Cerebellar cortex (tissue), 1 donor: ENCODE results near the gene CDS2.
A peak's percentile ranks its signal among the peaks of the same experiment; 100 is the strongest.
"Not testable (repeated sequence)": the region's sequence is repeated elsewhere in the genome, so short reads cannot be mapped to it uniquely, and the experiment has no call there.

Source experiments
- DNase-seq: peaks from one replicate; pipeline ENCODE4 v3.0.0-alpha.2; 2015; ENCODE audit warnings: low spot score

The CDS2 gene

DNA sequence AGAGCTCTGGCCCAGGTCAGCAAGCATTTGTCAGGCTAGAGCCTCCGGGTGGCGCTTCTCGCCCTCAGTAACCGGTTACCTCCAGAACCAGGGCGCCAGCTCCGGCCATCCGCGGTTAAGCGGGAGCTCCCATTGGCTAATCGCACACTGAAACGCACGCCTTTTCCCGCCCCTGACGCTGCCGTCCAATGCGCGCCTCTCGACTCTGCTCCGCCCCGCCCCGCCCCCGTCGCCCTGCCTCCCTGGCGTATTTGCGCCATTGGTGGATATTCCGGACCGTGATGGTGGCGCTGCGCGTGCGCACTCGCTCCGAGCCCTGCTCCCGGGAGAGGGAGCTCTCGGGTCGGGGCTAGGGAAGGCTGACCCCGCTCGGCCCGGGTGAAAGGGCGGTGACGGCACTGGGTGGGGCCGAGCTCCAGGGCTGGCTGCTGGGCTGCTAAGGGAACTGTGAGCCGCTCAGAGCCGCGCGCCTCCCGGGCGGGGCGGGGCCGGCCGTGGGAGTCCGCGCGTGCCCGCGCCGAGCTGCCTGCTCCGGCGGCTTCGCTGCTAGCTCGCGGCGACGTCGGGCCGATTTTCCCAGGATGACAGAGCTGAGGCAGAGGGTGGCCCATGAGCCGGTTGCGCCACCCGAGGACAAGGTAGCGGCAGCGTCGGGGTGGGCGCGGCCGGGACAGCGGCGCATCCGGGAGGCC is at the start of gene CDS2:
TSS of gene CDS2 (plus strand) at position 497 of the 692 bp plus-strand sequence. CDS start at position 582, 85 bp downstream.
- peak; percentile 99 for DNase-seq

DNA sequence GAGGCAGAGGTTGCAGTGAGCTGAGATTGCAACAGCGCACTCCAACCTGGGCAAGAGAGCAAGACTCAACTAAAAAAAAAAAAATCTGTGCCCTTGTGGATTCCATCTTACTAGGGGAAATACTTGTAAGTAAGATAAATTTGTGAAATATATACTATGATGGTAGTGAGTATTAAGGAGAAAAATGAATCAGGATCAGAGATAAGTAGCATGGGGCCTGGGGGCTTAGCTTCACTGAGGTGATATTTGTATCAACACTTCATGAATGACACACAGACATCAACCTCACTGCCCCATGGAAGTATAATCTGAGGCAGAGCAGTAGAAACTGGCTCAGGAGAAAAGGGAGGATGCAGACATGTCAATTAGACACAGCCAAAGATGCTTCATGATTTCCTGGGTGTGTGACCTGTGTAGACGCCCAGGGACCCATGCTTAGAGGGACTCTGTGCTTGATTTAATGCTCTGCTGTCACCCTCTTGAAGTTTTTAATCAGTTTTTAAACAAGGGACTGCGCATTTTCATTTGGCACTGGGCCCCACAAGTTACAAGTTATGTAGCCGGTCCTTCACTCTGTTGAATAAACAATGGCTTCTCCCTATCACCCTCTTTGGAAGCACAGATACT is 48.9 kb upstream of the CDS2 start:
- no peak for DNase-seq

DNA sequence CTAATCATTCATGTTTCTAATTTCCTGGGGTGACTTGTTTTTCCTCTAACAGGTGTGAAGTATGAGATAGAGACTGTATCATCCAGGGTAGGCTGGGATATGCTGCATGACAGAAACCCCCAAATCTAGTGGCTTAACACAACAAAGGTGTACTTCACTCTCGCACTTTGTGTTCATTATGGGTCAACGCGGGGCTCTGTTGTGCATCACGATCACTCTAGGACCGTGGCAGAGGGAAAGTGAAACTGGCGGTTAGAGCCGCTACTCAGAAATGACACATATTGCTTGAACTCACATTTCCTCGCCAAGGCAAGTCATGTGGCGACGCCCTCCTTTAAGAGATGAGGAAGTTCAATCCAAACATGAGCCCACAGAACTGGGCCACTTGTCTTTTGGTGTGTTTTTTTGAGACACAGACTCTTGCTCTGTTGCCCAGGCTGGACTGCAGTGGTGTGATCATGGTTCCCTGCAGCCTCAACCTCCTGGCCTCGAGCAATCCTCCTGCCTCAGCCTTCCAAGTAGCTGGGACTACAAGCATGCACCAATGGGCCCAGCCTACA is 48.3 kb upstream of the CDS2 start:
- DNase-seq: no peak

DNA sequence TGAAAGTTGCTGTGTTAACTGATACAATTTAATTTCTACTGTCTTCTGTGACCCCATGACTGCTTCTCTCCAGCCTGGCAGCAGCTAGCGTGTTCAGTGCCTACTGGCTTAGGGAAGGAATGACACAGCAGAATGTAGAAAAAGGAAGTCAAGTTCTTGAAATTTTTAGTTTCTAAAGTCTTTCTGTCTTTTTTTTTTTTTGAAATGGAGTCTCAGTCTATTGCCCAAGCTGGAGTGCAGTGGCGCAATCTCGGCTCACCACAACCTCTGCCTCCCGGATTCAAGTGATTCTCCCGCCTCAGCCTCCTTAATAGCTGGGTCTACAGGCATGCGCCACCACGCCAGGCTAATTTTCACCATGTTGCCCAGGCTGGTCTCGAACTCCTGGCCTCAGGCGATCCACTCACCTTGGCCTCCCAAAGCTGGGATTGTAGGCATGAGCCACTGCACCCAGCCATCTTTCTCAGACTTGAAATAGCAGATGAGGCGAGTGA is 46.4 kb upstream of the CDS2 start:
- DNase-seq: no peak

DNA sequence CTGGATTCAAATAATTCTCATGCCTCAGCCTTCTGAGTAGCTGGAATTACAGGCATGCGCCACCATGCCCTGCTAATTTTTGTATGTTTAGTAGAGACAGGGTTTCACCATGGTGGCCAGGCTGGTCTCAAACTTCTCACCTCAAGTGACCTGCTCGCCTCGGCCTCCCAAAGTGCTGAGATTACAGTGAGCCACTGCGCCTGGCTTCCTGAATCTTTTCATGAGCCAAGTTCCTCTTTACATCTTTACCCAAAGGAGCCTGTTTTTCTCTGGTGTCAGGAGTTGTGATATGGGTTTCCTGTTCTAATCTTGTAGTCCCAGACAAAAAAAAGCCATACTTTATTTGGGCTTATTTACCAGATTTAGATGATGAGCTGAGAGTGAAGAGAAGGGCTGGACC is 41.4 kb upstream of the CDS2 start:
- DNase-seq: no peak

DNA sequence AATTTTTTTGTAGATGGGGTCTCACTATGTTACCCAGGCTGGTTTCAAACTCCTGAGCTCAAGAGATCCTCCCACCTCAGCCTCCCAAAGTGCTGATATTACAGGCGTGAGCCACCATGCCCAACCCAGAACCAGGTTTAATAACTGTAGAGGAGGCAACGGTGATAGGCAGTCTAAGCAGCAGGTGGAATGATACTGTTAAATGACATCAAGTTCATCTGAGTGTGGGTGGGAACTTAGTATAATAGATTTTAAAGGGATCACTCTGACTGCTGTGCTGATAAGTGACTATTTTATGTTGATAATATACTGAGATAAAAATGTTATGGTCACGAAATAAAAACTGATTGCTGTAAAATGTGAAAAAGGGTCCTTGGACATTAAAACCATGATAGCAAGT is 38.1 kb upstream of the CDS2 start:
- DNase-seq: no peak

DNA sequence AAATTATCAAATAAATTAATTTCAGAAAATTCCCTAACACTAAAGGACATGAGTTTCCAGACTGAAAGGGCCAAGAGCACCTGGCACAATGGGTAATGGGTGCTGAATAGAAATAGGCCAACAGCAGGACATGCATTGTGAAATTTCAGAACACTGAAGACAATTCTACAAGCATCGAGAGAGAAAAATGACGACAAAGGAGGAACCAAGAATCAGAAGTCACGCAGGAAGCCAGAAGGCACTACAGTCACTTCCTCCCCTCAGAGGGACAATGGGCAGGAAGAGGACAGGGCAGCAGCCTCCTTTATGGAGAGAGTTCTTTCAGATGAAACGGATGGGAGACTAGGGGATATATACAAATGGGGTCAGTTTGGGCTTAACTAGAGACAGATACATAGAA is 36.6 kb upstream of the CDS2 start:
- DNase-seq: no peak

DNA sequence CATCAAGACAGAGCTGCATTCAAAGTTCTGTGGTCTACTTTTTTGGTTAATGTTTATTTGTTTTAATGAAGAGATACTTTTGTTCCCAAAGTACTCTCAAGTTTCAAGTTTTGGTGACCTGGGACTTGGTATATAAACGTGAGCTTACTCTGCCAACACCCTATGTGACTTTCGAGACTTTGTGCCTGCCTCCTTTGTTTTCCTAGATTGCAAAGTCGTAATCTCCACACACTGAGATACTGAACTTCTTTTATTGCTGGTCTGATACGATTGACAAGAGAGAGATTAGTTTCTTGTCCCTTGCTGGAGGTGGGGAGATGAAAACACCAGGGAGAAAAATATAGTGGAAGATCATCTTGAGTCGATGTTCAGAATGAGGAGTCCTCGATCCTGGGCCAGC is 34.9 kb upstream of the CDS2 start:
- no peak for DNase-seq

DNA sequence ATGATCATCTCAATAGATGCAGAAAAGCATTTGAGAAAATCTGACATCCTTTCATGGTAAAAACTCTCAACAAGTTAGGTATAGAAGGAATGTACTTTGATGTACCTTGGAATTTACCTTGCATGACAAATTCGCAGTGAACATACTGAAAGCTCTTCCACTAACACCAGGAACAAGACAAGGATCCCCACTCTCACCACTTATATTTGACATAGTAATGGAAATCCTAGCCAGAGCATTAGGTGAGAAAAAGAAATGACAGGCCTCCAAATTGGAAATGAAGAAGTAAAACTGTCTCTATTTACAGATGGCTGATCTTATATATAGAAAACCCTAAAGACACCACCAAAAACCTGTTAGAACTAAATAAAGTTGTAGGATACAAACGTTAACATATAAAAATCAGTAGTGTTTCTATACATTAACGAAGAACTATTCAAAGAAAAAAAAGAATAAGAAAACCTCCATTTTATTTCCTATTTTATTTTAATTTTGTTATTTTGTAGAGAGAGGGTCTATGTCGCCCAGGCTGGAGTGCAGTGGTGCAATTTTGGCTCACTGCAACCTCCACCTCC is 34.0 kb upstream of the CDS2 start:
- DNase-seq: no peak

DNA sequence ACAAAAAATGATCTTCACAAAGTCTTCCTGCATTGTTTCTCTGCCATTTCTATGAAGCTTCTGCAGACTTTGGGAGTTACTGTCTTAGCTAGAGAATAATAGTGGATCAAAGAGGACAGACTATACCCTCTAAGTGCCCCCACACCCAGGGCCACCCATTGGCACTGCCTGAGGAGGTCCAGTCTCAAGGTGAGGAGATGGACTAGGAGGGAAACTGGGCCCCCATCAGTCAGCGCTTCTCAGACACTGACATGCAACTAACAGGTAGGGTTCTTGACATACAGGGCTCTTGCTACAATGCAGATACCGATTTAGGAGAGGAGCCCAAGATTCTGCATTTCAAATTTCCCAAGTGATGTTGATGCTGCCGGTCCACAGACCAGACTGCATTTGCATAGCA is 31.4 kb upstream of the CDS2 start:
- no peak for DNase-seq

DNA sequence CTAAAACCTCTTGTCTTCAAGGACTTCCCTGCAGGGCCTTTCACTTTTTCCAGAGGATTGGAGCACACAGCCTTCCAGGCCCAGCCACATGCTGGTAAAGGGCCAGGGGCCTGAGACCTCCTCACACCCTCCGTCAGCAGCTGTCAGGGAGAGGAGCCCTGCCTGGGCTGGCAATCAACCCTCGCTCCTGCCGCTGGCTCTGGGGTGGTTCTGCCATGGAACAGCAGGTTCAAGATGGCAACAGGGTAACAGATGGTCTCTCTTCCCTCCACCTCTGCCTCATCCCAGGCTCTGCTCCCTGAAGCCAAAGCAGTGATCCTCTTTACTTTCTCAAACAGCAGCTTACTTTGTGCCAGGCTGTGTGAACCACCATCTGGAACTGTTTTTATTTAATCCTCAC is 30.9 kb upstream of the CDS2 start:
- DNase-seq: no peak

DNA sequence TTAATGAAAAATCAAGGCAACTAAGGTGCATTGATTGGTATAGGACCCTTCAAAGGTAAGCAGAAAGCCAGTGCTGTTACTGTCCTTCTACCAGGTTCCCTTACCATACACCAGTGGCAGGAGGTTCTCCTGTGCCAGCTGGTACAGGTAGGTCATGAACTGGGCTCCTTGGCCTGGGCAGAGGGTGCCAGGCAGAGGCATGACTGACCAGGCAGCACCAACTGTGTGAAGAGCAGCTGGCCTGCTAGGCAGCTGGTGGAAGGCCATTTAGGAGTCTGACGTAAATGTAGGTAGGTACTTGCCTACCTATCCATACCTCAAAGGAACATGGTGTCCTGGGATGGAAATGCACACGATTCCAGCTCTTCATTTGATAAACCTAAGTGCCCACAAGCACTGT is 30.3 kb upstream of the CDS2 start:
- no peak for DNase-seq

DNA sequence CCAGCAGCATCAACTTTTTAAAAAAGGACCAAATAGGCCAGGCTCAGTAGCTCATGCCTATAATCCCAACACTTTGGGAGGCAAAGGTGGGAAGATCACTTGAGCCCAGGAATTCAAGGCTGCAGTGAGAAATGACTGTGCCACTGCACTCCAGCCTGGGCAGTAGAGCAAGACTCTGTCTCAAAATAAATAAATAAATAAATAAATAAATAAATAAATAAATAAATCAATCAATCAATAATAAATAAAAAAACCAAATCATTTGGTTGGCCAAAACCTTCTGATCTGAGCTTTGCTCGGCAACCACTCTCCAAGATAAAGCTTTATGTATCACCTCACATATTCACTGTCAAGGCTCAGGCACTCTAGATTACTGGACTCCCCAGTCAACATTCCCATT is 27.8 kb upstream of the CDS2 start:
- not testable (repeated sequence) for DNase-seq

DNA sequence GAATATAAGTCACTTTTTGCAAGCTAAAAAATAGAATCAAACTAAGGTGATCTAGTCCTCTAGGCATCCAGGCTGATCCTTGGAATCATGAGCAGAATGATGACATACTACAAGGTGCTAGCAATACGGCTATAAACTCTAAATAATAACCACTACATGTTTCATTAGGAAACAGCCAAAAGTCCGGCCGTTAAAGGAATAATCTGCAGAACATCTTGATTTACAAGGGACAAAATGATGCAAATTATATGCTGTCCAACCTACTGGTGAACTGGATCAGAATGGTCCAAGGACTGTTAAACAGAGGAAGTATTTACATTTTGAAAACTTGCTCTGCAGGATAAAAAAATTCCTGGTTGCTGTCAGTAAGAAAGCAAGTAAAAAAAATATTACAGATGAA is 26.9 kb upstream of the CDS2 start:
- not testable (repeated sequence) for DNase-seq

DNA sequence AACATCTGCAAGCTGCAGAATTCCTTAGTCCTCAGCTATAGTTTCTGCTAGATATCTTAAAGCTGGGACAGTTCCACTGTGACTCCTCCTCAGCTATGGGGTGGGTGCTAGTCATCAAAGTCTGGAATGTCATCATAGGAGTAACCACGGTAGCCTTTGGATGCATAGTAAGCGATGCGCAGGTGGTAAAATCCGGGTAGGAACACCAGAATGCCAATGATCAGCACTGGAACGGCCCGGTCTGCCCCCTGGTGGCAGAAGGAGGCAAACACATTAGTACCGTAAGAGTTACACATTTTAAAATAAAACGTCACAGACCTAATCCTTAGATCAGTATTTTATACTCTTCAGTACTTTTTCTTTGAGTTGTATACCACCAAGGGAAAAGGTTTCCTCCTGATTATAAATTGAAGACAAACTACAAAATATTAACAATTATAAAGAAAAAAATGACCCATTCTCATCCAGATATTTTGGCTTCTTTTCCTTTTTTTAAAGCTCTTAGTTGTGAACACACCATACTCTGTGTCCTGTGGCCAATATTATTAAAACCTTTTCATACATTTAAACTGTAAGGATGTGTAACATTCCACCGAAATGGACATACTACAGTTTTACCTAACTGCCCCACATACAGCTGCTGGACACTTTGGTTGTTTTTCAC is 26.0 kb upstream of the CDS2 start:
- DNase-seq: peak; percentile 82

DNA sequence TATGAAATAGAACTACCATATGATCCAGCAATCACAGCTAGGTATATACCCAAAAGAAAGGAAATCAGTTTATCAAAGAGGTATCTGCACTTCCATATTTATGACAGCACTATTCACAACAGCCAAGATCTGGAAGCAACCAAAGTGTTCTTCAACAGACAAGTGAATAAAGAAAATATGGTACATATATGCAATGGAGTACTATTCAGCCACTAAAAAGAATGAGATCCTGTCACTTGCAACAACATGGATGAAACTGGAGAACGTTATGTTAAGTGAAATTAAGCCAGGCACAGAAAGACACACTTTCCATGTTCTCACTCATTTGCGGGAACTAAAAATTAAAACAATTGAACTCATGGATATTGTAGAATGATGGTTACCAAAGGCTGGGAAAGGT is 22.3 kb upstream of the CDS2 start:
- DNase-seq: no peak

DNA sequence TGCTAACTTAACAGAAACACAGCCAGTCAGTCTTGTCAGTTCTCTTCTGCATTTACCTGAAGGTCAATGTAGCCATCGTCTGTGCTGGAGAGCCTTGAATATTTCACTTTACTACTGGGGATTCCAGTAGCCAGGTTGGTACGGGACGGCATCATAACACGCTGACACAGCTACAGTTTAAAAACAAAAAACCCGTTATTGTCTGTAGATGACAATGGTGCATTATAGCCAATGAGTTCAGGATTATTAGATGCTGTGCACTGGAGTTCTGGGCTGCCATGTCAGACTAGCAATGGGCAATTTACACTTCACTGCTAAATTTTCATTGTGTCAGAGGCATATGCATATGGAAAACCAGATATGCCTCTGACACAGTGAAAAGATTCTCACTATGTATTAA is 17.5 kb upstream of the CDS2 start:
- DNase-seq: no peak

DNA sequence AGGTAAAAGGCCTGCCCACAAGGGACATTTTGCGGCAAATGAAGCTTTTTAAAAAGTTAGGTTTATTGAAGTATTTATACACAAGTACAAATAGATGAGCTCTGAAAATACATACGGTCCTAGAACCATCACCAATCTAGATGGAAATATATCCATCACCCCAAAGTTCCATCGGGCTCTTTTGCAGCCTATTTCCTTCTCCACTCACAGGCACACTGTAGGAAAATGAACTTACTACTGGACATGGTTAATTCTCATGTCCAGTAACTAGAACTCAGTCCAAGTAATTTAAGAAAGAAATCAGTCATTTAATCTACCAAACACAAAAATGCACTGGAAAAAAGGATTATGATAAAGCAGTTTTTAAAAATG is 13.2 kb upstream of the CDS2 start:
- no peak for DNase-seq

DNA sequence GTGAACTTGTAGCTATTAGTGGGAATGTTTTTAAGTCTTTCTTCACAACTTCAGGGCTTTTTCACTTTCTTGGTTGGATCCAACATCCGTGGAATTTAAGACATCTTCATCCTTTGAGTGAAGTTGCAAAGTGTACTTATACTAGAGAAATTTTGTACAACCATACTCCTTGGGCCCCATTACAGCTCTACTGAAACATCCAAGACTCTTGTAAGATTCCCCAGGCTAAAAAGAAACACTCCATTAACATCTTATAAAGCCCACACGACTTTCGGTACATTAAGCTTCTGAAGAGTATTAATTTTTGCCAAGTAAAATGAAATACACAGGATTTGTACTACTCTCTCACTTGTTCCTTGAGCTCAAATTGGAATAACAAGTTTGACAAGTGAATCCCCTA is 12.4 kb upstream of the CDS2 start:
- no peak for DNase-seq

DNA sequence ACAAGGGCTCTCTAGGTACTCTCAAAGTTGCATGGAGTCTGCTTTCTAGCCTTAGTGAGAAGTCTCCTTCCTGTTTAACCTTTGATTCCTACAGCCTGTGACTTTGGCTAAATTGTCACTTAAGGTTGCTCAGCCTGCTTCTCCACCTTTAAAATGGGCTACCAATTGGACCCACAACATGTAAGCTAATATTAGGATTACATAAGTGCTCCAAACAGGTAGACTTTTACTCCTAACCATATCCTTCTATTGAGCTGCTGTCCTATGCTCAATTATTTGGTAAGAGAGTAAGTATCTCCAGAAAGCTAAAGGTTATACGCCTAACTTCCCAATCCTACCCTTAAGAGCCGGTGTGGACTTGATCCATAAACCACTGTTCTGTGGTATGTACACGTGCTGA is 9.9 kb upstream of the CDS2 start:
- no peak for DNase-seq

DNA sequence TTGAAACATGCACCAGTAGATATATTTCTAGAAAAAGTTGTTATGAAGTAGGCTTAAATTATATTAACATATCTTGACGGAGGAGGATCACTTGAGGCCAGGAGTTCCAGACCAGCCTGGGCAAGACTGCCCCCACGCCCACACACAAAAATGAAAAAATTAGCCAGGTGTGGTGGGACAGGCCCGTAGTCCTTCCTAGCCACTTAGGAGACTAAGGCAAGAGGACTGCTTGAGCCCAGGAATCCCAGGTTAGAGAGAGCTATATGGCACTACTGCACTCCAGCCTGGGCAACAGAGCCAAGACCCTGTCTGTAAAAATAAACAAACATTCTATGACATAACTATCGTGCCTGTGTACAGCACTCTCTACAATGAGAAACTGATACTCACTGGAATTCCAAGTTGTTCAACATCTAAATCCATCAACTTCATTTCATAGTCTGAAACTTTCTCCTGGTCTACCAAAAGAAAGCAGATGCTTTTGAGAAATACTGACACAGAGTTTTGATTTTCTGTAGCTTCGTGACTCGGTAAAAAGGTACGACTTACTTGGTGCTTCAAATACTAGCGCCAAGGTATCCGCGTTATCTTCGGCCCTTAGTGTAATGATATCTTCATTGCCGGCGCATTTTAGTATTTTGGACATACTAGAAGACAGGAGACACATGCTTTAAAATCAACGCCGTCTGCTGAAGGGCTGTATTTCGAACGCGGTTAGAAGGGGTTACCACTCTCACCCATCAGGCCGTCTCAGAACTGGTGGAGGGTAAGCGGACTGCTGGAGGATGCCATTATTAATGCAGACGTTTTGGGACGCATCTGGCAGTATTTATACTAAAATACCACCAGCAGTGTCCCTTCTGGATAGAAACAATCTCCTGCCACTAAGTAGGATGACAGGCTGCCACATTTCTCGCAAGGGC is 8.3 kb upstream of the CDS2 start:
- DNase-seq: no peak

DNA sequence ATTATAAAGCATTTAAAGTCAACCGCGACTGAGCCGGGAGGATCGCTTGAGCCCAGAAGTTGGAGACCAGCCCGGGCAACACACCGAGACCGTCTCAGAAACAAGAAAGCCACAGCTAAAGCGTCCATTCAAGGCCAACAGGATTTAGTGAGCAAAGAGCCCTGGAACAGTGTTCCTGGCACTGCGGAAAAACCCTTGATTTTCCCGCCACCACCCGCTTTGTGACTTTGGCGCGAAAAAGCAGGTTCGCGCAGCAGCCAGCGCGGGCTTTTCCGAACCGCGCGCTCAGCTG is 7.7 kb upstream of the CDS2 start:
- no peak for DNase-seq
